K562 (cell line): Measurements from ENCODE around the gene CENPT. TPM values are rescaled to one million over a fixed set of nuclear protein-coding genes. Genes with fewer than 3 reads are reported as not detected.

Experiments used
- BACH1 ChIP-seq: fragments of 200-800 bp; sonication (Bioruptor generic); IDR thresholded peaks from 2 replicates; pipeline ENCODE4 v1.6.1; 2016; ENCODE audit warnings: missing genetic modification characterization, missing compliant biosample characterization
- CHCHD3 ChIP-seq: fragments of 250-450 bp; sonication (Bioruptor Pico); IDR thresholded peaks from 2 replicates; pipeline ENCODE4 v2.1.2; 2022; ENCODE audit warnings: mild to moderate bottlenecking
- CHD4 ChIP-seq: fragments of 200-600 bp; sonication (generic); IDR thresholded peaks from 3 replicates; pipeline ENCODE4 v1.6.1; 2012; ENCODE audit warnings: low read depth, mild to moderate bottlenecking, mixed read lengths, low read length, inconsistent platforms; ENCODE audit not compliant: insufficient read depth, insufficient replicate concordance, poor library complexity, severe bottlenecking
- CTBP1 ChIP-seq: fragments of 450-650 bp; IDR thresholded peaks from 2 replicates; pipeline ENCODE4 v1.6.1; 2016; ENCODE audit warnings: borderline replicate concordance
- CXXC5 ChIP-seq: fragments of 250-450 bp; sonication (Bioruptor Pico); IDR thresholded peaks from 2 replicates; pipeline ENCODE4 v1.8.0; 2022; ENCODE audit warnings: inconsistent platforms, mild to moderate bottlenecking, moderate library complexity
- ETV6 ChIP-seq, 3 experiments: fragments of 150-350 bp in 1 of 3; sonication (generic) in 1 of 3; formaldehyde crosslinking in 1 of 3; IDR thresholded peaks; 2 replicates each; pipeline versions ENCODE4 v1.6.1 to v1.8.0; 2014 to 2022; ENCODE audit warnings: borderline replicate concordance in 2 of 3, low read depth in 2 of 3, antibody characterized with exemption in 1 of 3, low read length in 1 of 3, mild to moderate bottlenecking in 1 of 3, missing genetic modification reagents in 1 of 3
- FOXK1 ChIP-seq: sonication (generic); formaldehyde crosslinking; IDR thresholded peaks from 2 replicates; pipeline ENCODE4 v1.8.0; 2022; ENCODE audit warnings: missing genetic modification reagents, mild to moderate bottlenecking, borderline replicate concordance
- GATA2 ChIP-seq: sonication (generic); formaldehyde crosslinking; IDR thresholded peaks from 2 replicates; pipeline ENCODE4 v1.4.0; 2020; ENCODE audit warnings: mild to moderate bottlenecking, missing genetic modification reagents
- HDAC3 ChIP-seq: fragments of 450-650 bp; IDR thresholded peaks from 2 replicates; pipeline ENCODE4 v1.6.1; 2018; ENCODE audit warnings: borderline replicate concordance, mild to moderate bottlenecking, moderate library complexity; ENCODE audit not compliant: partially characterized antibody
- HDGF ChIP-seq: fragments of 450-650 bp; IDR thresholded peaks from 2 replicates; pipeline ENCODE4 v1.6.1; 2016
- HES1 ChIP-seq: fragments of 450-650 bp; IDR thresholded peaks from 2 replicates; pipeline ENCODE4 v1.6.1; 2016; ENCODE audit warnings: low read depth, mild to moderate bottlenecking, moderate library complexity
- HEY1 ChIP-seq: fragments of 250-450 bp; sonication (Bioruptor Pico); IDR thresholded peaks from 2 replicates; pipeline ENCODE4 v1.5.0; 2020; ENCODE audit warnings: mild to moderate bottlenecking, moderate library complexity, borderline replicate concordance
- KLF1 ChIP-seq: fragments of 450-650 bp; IDR thresholded peaks from 2 replicates; pipeline ENCODE4 v1.6.1; 2016; ENCODE audit warnings: missing genetic modification characterization, missing compliant biosample characterization
- KLF10 ChIP-seq: fragments of 250-450 bp; sonication (Bioruptor Pico); IDR thresholded peaks from 2 replicates; pipeline ENCODE4 v1.6.1; 2021; ENCODE audit warnings: matching md5 sums
- MTA1 ChIP-seq: fragments of 450-650 bp; IDR thresholded peaks from 2 replicates; pipeline ENCODE4 v1.6.1; 2017; ENCODE audit warnings: borderline replicate concordance
- PCBP2 ChIP-seq: fragments of 200-400 bp; formaldehyde crosslinking; IDR thresholded peaks from 2 replicates; pipeline ENCODE4 v1.6.1; 2018; ENCODE audit warnings: low read length, low read depth, mild to moderate bottlenecking, moderate library complexity; ENCODE audit not compliant: poor library complexity, severe bottlenecking
- RB1 ChIP-seq: fragments of 450-650 bp; IDR thresholded peaks from 2 replicates; pipeline ENCODE4 v1.6.1; 2017; ENCODE audit warnings: low read depth, mild to moderate bottlenecking
- SMAD2 ChIP-seq: fragments of 150-350 bp; IDR thresholded peaks from 2 replicates; pipeline ENCODE4 v1.6.1; 2014; ENCODE audit warnings: low read depth, mild to moderate bottlenecking, low read length
- SMARCA4 ChIP-seq: fragments of 450-650 bp; IDR thresholded peaks from 2 replicates; pipeline ENCODE4 v1.6.1; 2016
- SREBF2 ChIP-seq: sonication (generic); formaldehyde crosslinking; IDR thresholded peaks from 2 replicates; pipeline ENCODE4 v1.4.0; 2020; ENCODE audit warnings: mild to moderate bottlenecking, missing genetic modification reagents
- TOE1 ChIP-seq, 2 experiments: fragments of 450-650 bp in 1 of 2; sonication (generic) in 1 of 2; formaldehyde crosslinking in 1 of 2; IDR thresholded peaks; 2 replicates each; pipeline versions ENCODE4 v1.7.1 to v1.8.0; 2016 to 2022; ENCODE audit warnings: borderline replicate concordance in 2 of 2, mild to moderate bottlenecking in 2 of 2, antibody characterized with exemption in 1 of 2, inconsistent platforms in 1 of 2, low read depth in 1 of 2, missing genetic modification reagents in 1 of 2, moderate library complexity in 1 of 2
- ZBTB34 ChIP-seq: fragments of 250-450 bp; sonication (Bioruptor Pico); IDR thresholded peaks from 2 replicates; pipeline ENCODE4 v1.8.0; 2021; ENCODE audit warnings: mild to moderate bottlenecking, moderate library complexity
- ZC3H11A ChIP-seq: IDR thresholded peaks from 2 replicates; pipeline ENCODE4 v1.6.1; 2012; ENCODE audit warnings: low read depth, low read length, improper control_type of control experiment
- ZNF12 ChIP-seq: sonication (generic); formaldehyde crosslinking; IDR thresholded peaks from 2 replicates; pipeline ENCODE4 v1.4.0; 2020; ENCODE audit warnings: mild to moderate bottlenecking, missing genetic modification reagents
- ZNF212 ChIP-seq: fragments of 450-650 bp; formaldehyde crosslinking; IDR thresholded peaks from 2 replicates; pipeline ENCODE4 v1.4.0; 2020; ENCODE audit warnings: mild to moderate bottlenecking
- ZNF232 ChIP-seq: sonication (generic); formaldehyde crosslinking; IDR thresholded peaks from 2 replicates; pipeline ENCODE4 v1.8.0; 2022; ENCODE audit warnings: mild to moderate bottlenecking, missing genetic modification reagents
- ZNF668 ChIP-seq: fragments of 250-450 bp; sonication (Bioruptor Pico); IDR thresholded peaks from 2 replicates; pipeline ENCODE4 v1.8.0; 2022; ENCODE audit warnings: mild to moderate bottlenecking, inconsistent platforms
- ZNF695 ChIP-seq: fragments of 450-650 bp; formaldehyde crosslinking; IDR thresholded peaks from 2 replicates; pipeline ENCODE4 v1.4.0; 2020; ENCODE audit warnings: mild to moderate bottlenecking, moderate library complexity
- polyA plus RNA-seq, 8 experiments: library from polyadenylated mRNA; depleted of rRNA in 4 of 8; stranded (reverse) in 5 of 8; unstranded in 3 of 8; fragments of >200 nt; fragmentation: Nextera tagmentation in 2 of 8; fragmentation: Illumina TruSeq in 1 of 8; extraction: Ambion mirVana in 2 of 8; extraction: Trizol in 1 of 8; gene quantifications; 2 replicates each; pipeline versions ENCODE4 v1.2.1 to v1.2.3, GENCODE V29; 2011 to 2014; ENCODE audit warnings: inconsistent platforms in 1 of 8, missing spikeins in 1 of 8
- total RNA-seq, 7 experiments: library from RNA; depleted of rRNA in 6 of 7; stranded (reverse); fragments of >200 nt in 6 of 7; fragmentation: Illumina TruSeq in 2 of 7; extraction: Trizol in 2 of 7; gene quantifications; 2 replicates each; pipeline versions ENCODE4 v1.2.1 to v1.2.3, GENCODE V29; 2011 to 2021; ENCODE audit warnings: low replicate concordance in 1 of 7

CENPT gene
- total and polyA plus RNA-seq, 9 of the 15 experiments (the other 6 are each of a cell fraction or from before 2014, with no cell fraction given), result 3.6 to 94.2 (median 44.1) TPM

GRCh38 chr16:67872631-67873434, 25.3 kb upstream of the CENPT start, which contains the start of gene EDC4 (continued):
- no peak for TF ChIP-seq PCBP2
- TF ChIP-seq ZNF668, result no peak
- TF ChIP-seq ETV6 (IDR thresholded peaks at IDR 0.05; ENCODE audit: borderline replicate concordance in 1 of 2, low read depth in 2 of 2, low read length in 1 of 2), result no peak
- TF ChIP-seq ETV6 (CRISPR knock-in tag; IDR thresholded peaks at IDR 0.05; ENCODE audit: borderline replicate concordance), result peak; percentile 81; the same call in 1 of the 2 replicates
- no peak for TF ChIP-seq CHCHD3 (CRISPR knock-in tag)
- TF ChIP-seq HES1, result no peak
- no peak for TF ChIP-seq ZBTB34
- TF ChIP-seq FOXK1, result peak; percentile 80; the same call in 1 of the 2 replicates
- no peak for TF ChIP-seq SREBF2 (CRISPR knock-in tag)
- peak; percentile 92 for TF ChIP-seq CXXC5 (CRISPR knock-in tag)
- TF ChIP-seq CTBP1, result peak; percentile 90
- TF ChIP-seq KLF1 (tag), result 0 out of 2 replicates have a peak, but pooled peaks have one; percentile 47
- no peak for TF ChIP-seq CHD4
- no peak for TF ChIP-seq ZNF695 (CRISPR knock-in tag)
- peak; percentile 89 for TF ChIP-seq ZNF232 (CRISPR knock-in tag)
- no peak for TF ChIP-seq KLF10 (CRISPR knock-in tag)
- TF ChIP-seq TOE1 (IDR thresholded peaks at IDR 0.05; ENCODE audit: borderline replicate concordance), result peak; percentile 82
- TF ChIP-seq TOE1 (CRISPR knock-in tag; IDR thresholded peaks at IDR 0.05; ENCODE audit: borderline replicate concordance, low read depth), result no peak
- no peak for TF ChIP-seq HEY1 (CRISPR knock-in tag)
- no peak for TF ChIP-seq MTA1
- no peak for TF ChIP-seq SMAD2
- TF ChIP-seq ZC3H11A, result peak; percentile 97
- no peak for TF ChIP-seq HDGF
- peak; percentile 47; the same call in 1 of the 2 replicates for TF ChIP-seq ZNF212 (CRISPR knock-in tag)
- TF ChIP-seq SMARCA4, result no peak
- TF ChIP-seq HDAC3, result no peak
- peak; percentile 95 for TF ChIP-seq RB1
- TF ChIP-seq BACH1 (tag), result no peak
- TF ChIP-seq ZNF12, result peak; percentile 52; the same call in 1 of the 2 replicates
- TF ChIP-seq GATA2 (CRISPR knock-in tag), result no peak
